ENCODE measurements around the gene WDR91. TPM values are rescaled to one million over a fixed set of nuclear protein-coding genes. Genes with fewer than 3 reads are reported as not detected.

Gene WDR91
- total and polyA plus RNA-seq, 2 donors (not counting 3 experiments of a cell fraction or from before 2014, with no cell fraction given), result 6.7 to 7.0 TPM

DNA sequence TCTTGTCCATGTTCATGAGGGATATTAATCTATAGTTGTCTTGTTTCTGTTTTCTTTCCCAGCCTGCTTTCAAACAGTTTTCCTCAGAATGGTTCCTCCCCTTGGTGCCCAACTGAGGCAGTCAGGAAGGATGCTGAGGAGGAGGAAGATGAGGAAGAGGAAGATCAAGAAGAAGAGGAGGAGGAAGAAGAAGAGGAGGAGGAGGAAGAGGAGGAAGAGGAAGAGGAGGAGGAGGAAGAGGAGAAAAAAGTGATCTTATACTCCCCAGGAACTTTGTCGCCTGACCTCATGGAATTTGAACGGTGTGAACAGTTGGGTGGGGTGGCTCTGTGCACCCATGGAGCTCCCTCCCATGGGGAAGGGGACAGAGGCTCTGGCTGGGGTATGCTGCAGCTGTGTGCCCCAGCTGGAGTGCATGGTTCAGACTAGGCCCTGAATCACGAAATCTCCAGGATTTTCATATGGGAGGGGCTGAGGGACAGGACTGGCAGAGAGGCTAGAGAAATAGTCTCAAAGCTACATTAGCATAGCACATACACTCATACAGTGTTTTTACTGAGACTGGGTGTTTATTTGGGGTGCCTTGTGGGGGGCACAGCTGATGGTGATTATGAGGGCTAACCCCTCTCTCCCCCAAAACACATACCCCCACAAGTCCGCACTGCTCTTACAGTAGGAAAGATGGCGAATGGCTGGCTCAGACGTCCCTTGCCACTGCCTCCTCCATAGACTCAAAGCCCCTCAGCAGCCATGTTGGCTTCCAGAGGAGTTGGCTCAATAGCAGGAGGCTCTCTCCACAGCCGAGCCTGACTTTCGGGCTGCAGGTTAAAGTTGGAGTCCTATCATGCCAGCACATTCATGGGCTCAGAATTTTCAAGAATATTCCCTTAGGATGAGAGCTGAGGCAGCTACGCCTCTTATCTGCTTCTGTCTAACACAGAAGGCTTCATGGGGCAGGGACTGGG, 34.2 kb upstream of the WDR91 start:
- Histone ChIP-seq H3K9ac (replicated peaks; ENCODE audit: extremely low read depth, insufficient read depth, low read length) (no peak overlapping the region), H3K4me3 (replicated peaks in 1 of 3; ENCODE audit: insufficient read depth in 1 of 3, low read depth in 1 of 3, low read length in 3 of 3) (no peak overlapping the region), H3K4me1 (ENCODE audit: control insufficient read depth, extremely low read depth, insufficient read depth, low read length) (no peaks in the 10 kb centered on the region), H3K9me1 (replicated peaks; ENCODE audit: control insufficient read depth, extremely low read depth, insufficient read depth, low read length) (no peaks in the 10 kb centered on the region), H3K9me3 (replicated peaks; ENCODE audit: control insufficient read depth, insufficient read depth, low read length) (no peaks in the 10 kb centered on the region), H3K27ac (ENCODE audit: insufficient read depth, low read depth, low read length) (no peak overlapping the region), H2AFZ (ENCODE audit: low read depth, low read length) (no peak overlapping the region), H3K27me3 (ENCODE audit: control insufficient read depth in 2 of 2, insufficient read depth in 2 of 2, low read length in 2 of 2) (peaks cover 3 to 11% of the 10 kb centered on the region in 2 experiments), H3K79me2 (ENCODE audit: control insufficient read depth, insufficient read depth, low read length) (no peaks in the 10 kb centered on the region), H4K20me1 (replicated peaks; ENCODE audit: control insufficient read depth, extremely low read depth, insufficient read depth, low read length) (no peaks in the 10 kb centered on the region), H3K36me3 (ENCODE audit: control insufficient read depth in 2 of 2, extremely low read depth in 1 of 2, insufficient read depth in 2 of 2, low read length in 2 of 2) (no peaks in the 10 kb centered on the region), H3K4me2 (ENCODE audit: insufficient read depth, low read length) (no peak overlapping the region)
- CTCF ChIA-PET, result interaction anchor here (1.4 kb wide), 1 partner anchor 28 kb away, joined by 3 read pairs; no protein-coding TSS in a partner anchor
- intact Hi-C loops (cut with micrococcal nuclease), result no loop called here
- TF ChIP-seq, protein P1, sequence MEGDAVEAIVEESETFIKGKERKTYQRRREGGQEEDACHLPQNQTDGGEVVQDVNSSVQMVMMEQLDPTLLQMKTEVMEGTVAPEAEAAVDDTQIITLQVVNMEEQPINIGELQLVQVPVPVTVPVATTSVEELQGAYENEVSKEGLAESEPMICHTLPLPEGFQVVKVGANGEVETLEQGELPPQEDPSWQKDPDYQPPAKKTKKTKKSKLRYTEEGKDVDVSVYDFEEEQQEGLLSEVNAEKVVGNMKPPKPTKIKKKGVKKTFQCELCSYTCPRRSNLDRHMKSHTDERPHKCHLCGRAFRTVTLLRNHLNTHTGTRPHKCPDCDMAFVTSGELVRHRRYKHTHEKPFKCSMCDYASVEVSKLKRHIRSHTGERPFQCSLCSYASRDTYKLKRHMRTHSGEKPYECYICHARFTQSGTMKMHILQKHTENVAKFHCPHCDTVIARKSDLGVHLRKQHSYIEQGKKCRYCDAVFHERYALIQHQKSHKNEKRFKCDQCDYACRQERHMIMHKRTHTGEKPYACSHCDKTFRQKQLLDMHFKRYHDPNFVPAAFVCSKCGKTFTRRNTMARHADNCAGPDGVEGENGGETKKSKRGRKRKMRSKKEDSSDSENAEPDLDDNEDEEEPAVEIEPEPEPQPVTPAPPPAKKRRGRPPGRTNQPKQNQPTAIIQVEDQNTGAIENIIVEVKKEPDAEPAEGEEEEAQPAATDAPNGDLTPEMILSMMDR (IDR thresholded peaks at IDR 0.05; ENCODE audit: extremely low read depth in 1 of 2, insufficient read depth in 1 of 2, low read depth in 1 of 2, low read length in 2 of 2), result no peak
- TF ChIP-seq POLR2AphosphoS5 (IDR thresholded peaks at IDR 0.05; ENCODE audit: insufficient read depth, low read depth, low read length), result no peak
- BruUV-seq (replicated peaks), result no TSS peak
- dilution Hi-C loops (cut with MboI; ENCODE audit: extremely low pct_ligation_motif_present, low sequenced_read_pairs), result no loop called here
- FAIRE-seq, result no peak
- no peak for DNase-seq (ENCODE audit: low read depth, low spot score)
- POLR2A ChIA-PET, result no interaction called here

DNA sequence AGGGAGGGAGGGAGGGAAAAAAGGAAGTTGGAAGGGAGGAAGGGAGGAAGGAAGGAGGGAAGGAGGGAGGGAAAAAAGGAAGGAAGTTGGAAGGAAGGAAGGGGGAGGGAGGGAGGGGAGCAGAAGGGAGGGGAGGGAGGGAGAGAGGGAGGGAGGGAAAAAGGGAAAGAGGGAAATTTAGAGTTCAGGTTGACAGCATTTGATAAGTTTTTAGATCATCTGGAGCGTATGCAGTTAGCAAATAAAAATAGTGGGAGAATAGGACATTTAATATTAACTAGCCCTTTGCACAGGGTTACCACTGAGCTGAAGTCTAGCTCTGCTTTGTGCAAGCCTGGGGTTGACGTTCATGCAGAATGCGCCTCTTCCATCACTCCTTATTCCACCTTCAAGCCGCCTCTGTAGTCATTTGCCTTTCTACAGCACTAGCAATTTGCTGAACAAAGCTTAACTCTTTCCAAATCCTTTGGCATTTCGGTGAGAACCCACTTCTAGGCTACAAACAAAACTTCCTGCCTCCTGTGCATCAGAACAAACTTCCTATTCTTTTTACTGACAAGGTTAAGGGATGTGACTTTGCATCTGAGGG, 30.9 kb upstream of the WDR91 start:
- no TSS peak for BruUV-seq (replicated peaks)
- Histone ChIP-seq H2AFZ (ENCODE audit: low read depth, low read length) (no peak overlapping the region), H3K4me3 (replicated peaks in 1 of 3; ENCODE audit: insufficient read depth in 1 of 3, low read depth in 1 of 3, low read length in 3 of 3) (no peak overlapping the region), H3K9me3 (replicated peaks; ENCODE audit: control insufficient read depth, insufficient read depth, low read length) (no peaks in the 10 kb centered on the region), H3K9ac (replicated peaks; ENCODE audit: extremely low read depth, insufficient read depth, low read length) (no peak overlapping the region), H3K36me3 (ENCODE audit: control insufficient read depth in 2 of 2, extremely low read depth in 1 of 2, insufficient read depth in 2 of 2, low read length in 2 of 2) (no peaks in the 10 kb centered on the region), H3K4me2 (ENCODE audit: insufficient read depth, low read length) (no peak overlapping the region), H3K27me3 (ENCODE audit: control insufficient read depth in 2 of 2, insufficient read depth in 2 of 2, low read length in 2 of 2) (peaks cover 3 to 12% of the 10 kb centered on the region in 2 experiments), H3K27ac (ENCODE audit: insufficient read depth, low read depth, low read length) (no peak overlapping the region), H3K79me2 (ENCODE audit: control insufficient read depth, insufficient read depth, low read length) (no peaks in the 10 kb centered on the region), H3K9me1 (replicated peaks; ENCODE audit: control insufficient read depth, extremely low read depth, insufficient read depth, low read length) (no peaks in the 10 kb centered on the region), H4K20me1 (replicated peaks; ENCODE audit: control insufficient read depth, extremely low read depth, insufficient read depth, low read length) (no peaks in the 10 kb centered on the region), H3K4me1 (ENCODE audit: control insufficient read depth, extremely low read depth, insufficient read depth, low read length) (no peaks in the 10 kb centered on the region)
- FAIRE-seq (no peak), DNase-seq (ENCODE audit: low read depth, low spot score) (no peak)
- TF ChIP-seq POLR2A (IDR thresholded peaks at IDR 0.05; ENCODE audit: low read depth, low read length) (no peak), POLR2AphosphoS5 (IDR thresholded peaks at IDR 0.05; ENCODE audit: insufficient read depth, low read depth, low read length) (no peak), GATA2 (IDR thresholded peaks at IDR 0.05; ENCODE audit: insufficient read depth, insufficient read length, low read depth, low read length) (no peak), EZH2 (IDR thresholded peaks at IDR 0.05; ENCODE audit: borderline replicate concordance, low read depth, low read length, severe bottlenecking) (no peak), JUN (IDR thresholded peaks at IDR 0.05; ENCODE audit: borderline replicate concordance, insufficient read depth, insufficient read length, low read depth) (no peak)
- TF ChIP-seq, protein P2, sequence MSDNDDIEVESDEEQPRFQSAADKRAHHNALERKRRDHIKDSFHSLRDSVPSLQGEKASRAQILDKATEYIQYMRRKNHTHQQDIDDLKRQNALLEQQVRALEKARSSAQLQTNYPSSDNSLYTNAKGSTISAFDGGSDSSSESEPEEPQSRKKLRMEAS (IDR thresholded peaks at IDR 0.05; ENCODE audit: insufficient read depth, insufficient read length), result no peak
- TF ChIP-seq, protein P1 (IDR thresholded peaks at IDR 0.05; ENCODE audit: extremely low read depth in 1 of 2, insufficient read depth in 1 of 2, low read depth in 1 of 2, low read length in 2 of 2), result no peak
- intact Hi-C loops (cut with micrococcal nuclease), result no loop called here
- dilution Hi-C loops (cut with MboI; ENCODE audit: extremely low pct_ligation_motif_present, low sequenced_read_pairs), result no loop called here
- ChIA-PET POLR2A (no interaction called here), CTCF (interaction anchor here (1.1 kb wide), 1 partner anchor 32 kb away, joined by 3 read pairs; no protein-coding TSS in a partner anchor)

All from endothelial cell of umbilical vein (primary cell).